ENCODE measurements around the gene AFAP1L1.

AFAP1L1 gene

DNA sequence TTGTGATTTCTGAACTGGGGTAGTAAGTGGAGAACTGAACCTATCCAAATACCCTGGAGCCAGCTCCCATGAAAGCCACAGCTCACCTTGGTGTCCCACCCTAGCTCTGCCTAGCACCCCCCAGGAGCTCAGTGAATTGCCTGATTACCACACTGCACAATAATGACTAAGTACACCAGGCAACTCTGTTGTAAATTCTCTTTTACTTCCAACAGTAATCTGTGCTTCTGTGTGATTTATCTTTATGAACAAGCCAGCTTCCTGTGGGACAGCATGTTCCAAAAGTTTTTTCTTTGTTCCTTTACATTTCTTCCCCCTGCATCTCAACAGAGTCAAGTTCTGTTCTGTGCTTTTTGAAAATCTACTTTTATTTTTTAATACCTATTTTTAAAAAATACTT lies 51.6 kb downstream of the AFAP1L1 start:
- no peaks in the 10 kb centered on the region for H4K20me1 ChIP-seq (ENCODE audit: insufficient read depth)
- H3K27me3 ChIP-seq (ENCODE audit: insufficient read depth, low read depth) = no peaks in the 10 kb centered on the region
- TF ChIP-seq, protein P1, sequence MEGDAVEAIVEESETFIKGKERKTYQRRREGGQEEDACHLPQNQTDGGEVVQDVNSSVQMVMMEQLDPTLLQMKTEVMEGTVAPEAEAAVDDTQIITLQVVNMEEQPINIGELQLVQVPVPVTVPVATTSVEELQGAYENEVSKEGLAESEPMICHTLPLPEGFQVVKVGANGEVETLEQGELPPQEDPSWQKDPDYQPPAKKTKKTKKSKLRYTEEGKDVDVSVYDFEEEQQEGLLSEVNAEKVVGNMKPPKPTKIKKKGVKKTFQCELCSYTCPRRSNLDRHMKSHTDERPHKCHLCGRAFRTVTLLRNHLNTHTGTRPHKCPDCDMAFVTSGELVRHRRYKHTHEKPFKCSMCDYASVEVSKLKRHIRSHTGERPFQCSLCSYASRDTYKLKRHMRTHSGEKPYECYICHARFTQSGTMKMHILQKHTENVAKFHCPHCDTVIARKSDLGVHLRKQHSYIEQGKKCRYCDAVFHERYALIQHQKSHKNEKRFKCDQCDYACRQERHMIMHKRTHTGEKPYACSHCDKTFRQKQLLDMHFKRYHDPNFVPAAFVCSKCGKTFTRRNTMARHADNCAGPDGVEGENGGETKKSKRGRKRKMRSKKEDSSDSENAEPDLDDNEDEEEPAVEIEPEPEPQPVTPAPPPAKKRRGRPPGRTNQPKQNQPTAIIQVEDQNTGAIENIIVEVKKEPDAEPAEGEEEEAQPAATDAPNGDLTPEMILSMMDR (conservative IDR thresholded peaks at IDR 0.05; ENCODE audit: low read depth, low read length) = no peak
- H3K4me3 ChIP-seq (IDR thresholded peaks at IDR 0.05; ENCODE audit: insufficient read depth, low read depth, low read length) = no peak overlapping the region
- H3K9ac ChIP-seq = no peak overlapping the region
- H3K27ac ChIP-seq = no peak overlapping the region
- no peaks in the 10 kb centered on the region for H3K79me2 ChIP-seq (ENCODE audit: insufficient read depth, low read depth)
- no peak overlapping the region for H3K4me2 ChIP-seq
- H2AFZ ChIP-seq (ENCODE audit: low read depth) = no peak overlapping the region
- H3K36me3 ChIP-seq (ENCODE audit: insufficient read depth) = no peaks in the 10 kb centered on the region
- no peaks in the 10 kb centered on the region for H3K4me1 ChIP-seq (ENCODE audit: low read depth, poor library complexity, severe bottlenecking)

DNA sequence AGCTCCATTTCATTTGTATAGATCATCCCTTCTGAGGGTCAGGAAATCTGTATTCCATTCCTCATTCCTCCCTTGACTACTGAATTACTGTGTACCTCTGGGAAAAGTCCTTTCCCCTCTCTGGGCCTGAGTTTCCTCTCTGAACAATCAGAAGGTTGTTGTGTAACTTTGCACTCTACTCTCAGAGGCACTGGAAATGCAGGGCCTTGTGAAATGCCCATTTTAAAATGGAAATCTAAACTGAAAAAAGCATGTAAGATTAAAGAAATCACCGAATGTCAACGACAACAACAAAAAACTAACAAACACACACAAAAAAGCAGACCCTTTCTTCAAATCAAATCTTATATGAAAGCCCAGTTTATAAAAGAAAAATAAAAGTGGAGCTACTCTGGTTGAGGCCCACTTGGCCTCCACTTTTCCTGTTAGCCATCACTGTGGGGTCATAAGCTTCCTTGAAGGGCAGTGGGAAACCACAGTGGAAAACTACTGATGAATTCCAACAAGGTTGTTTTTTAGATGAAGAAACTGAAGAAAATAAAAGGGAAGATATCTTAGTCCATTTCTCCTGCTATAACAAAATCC lies 52.1 kb downstream of the AFAP1L1 start:
- TF ChIP-seq, protein P1 (conservative IDR thresholded peaks at IDR 0.05; ENCODE audit: low read depth, low read length) = no peak
- Histone ChIP-seq H3K4me3 (IDR thresholded peaks at IDR 0.05; ENCODE audit: insufficient read depth, low read depth, low read length) (no peak overlapping the region), H3K79me2 (ENCODE audit: insufficient read depth, low read depth) (no peaks in the 10 kb centered on the region), H3K36me3 (ENCODE audit: insufficient read depth) (no peaks in the 10 kb centered on the region), H3K9ac (no peak overlapping the region), H2AFZ (ENCODE audit: low read depth) (no peak overlapping the region), H3K27ac (no peak overlapping the region), H3K27me3 (ENCODE audit: insufficient read depth, low read depth) (no peaks in the 10 kb centered on the region), H4K20me1 (ENCODE audit: insufficient read depth) (no peaks in the 10 kb centered on the region), H3K4me1 (ENCODE audit: low read depth, poor library complexity, severe bottlenecking) (no peaks in the 10 kb centered on the region), H3K4me2 (no peak overlapping the region)

DNA sequence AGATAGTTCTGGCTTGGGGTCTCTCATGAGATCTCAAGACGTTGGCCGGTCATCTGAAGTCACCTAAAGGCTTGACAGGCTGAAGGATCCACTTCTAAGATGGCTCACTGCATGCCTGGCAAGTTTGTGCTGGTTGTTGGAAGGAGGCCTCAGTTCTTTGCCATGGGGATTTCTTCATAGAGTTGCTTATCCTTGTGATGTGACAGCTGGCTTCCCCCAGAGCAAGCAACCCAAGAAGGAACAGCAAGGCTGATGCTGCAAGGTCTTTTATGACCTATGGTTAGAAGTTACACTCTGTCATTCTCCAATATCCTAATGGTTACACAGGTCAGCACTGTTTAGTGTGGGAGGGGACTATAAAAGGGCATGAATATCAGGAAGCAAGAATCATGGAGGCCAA lies 53.0 kb downstream of the AFAP1L1 start:
- no peak overlapping the region for H3K4me3 ChIP-seq (IDR thresholded peaks at IDR 0.05; ENCODE audit: insufficient read depth, low read depth, low read length)
- no peak overlapping the region for H2AFZ ChIP-seq (ENCODE audit: low read depth)
- H4K20me1 ChIP-seq (ENCODE audit: insufficient read depth) = no peaks in the 10 kb centered on the region
- no peak overlapping the region for H3K9ac ChIP-seq
- no peak overlapping the region for H3K27ac ChIP-seq
- TF ChIP-seq, protein P1 (conservative IDR thresholded peaks at IDR 0.05; ENCODE audit: low read depth, low read length) = no peak
- no peaks in the 10 kb centered on the region for H3K36me3 ChIP-seq (ENCODE audit: insufficient read depth)
- no peak overlapping the region for H3K4me2 ChIP-seq
- no peaks in the 10 kb centered on the region for H3K27me3 ChIP-seq (ENCODE audit: insufficient read depth, low read depth)
- H3K4me1 ChIP-seq (ENCODE audit: low read depth, poor library complexity, severe bottlenecking) = no peaks in the 10 kb centered on the region
- H3K79me2 ChIP-seq (ENCODE audit: insufficient read depth, low read depth) = no peaks in the 10 kb centered on the region

DNA sequence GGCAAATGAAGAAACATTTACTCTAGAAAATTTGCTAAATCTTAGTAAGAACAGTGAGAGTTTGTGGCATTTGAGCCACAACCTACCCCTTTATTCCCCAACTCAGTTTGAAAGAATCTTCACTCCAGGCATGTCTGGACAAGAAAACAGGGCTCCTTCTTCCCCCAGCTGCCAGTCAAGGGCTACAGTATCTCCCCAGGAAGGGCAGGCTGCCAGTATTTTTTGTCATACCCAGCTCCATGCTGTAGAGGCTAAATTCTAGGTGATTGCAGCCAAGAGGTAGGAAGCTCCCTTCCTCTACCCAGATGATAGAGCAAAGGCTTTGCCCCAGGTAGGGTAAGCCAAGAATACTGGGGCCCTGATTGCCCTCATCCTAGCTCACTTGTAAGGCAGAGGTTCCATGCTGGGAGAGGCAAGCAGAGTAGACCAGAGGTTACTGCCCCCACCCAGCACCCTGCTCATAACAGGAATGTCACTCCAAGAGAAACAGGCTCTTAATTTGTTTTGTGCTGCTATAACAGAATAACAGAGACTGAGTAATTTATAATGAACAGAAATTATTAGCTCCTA lies 53.6 kb downstream of the AFAP1L1 start:
- H4K20me1 ChIP-seq (ENCODE audit: insufficient read depth) = no peaks in the 10 kb centered on the region
- no peak overlapping the region for H3K9ac ChIP-seq
- H3K27me3 ChIP-seq (ENCODE audit: insufficient read depth, low read depth) = no peaks in the 10 kb centered on the region
- H2AFZ ChIP-seq (ENCODE audit: low read depth) = no peak overlapping the region
- no peak overlapping the region for H3K27ac ChIP-seq
- no peak overlapping the region for H3K4me3 ChIP-seq (IDR thresholded peaks at IDR 0.05; ENCODE audit: insufficient read depth, low read depth, low read length)
- H3K4me1 ChIP-seq (ENCODE audit: low read depth, poor library complexity, severe bottlenecking) = no peaks in the 10 kb centered on the region
- TF ChIP-seq, protein P1 (conservative IDR thresholded peaks at IDR 0.05; ENCODE audit: low read depth, low read length) = no peak
- no peaks in the 10 kb centered on the region for H3K36me3 ChIP-seq (ENCODE audit: insufficient read depth)
- no peak overlapping the region for H3K4me2 ChIP-seq
- H3K79me2 ChIP-seq (ENCODE audit: insufficient read depth, low read depth) = no peaks in the 10 kb centered on the region
